HEK293T (cell line): ENCODE data around the gene TDRKH.

ENCODE experiments used
- CTCF ChIA-PET: fragments of 350-600 bp; formaldehyde crosslinking; extraction: SDS; loops from one replicate; lab custom pipeline; 2021; ENCODE audit warnings: antibody characterized with exemption, inconsistent platforms; lab: Yijun Ruan, JAX
- POLR2A ChIA-PET: fragments of 350-600 bp; formaldehyde crosslinking; extraction: SDS; loops from one replicate; lab custom pipeline; 2020; ENCODE audit warnings: antibody characterized with exemption, inconsistent platforms; lab: Yijun Ruan, JAX
- DNase-seq: peaks from one replicate; pipeline ENCODE4 v3.0.0; 2012; ENCODE audit warnings: mixed read lengths; ENCODE audit errors: extremely low spot score
- ARNT ChIP-seq: fragments of 450-650 bp; IDR thresholded peaks from 2 replicates; pipeline ENCODE4 v1.6.1; 2017; ENCODE audit warnings: mild to moderate bottlenecking
- BHLHE40 ChIP-seq: fragments of 450-650 bp; IDR thresholded peaks from 2 replicates; pipeline ENCODE4 v1.6.1; 2016; ENCODE audit warnings: mild to moderate bottlenecking, moderate library complexity, borderline replicate concordance
- CTBP1 ChIP-seq: fragments of 450-650 bp; IDR thresholded peaks from 2 replicates; pipeline ENCODE4 v1.6.1; 2016; ENCODE audit warnings: borderline replicate concordance
- ELF4 ChIP-seq: fragments of 450-650 bp; IDR thresholded peaks from 2 replicates; pipeline ENCODE4 v1.6.1; 2017; ENCODE audit warnings: antibody characterized with exemption
- FOXA1 ChIP-seq: fragments of 450-650 bp; IDR thresholded peaks from 2 replicates; pipeline ENCODE4 v1.6.1; 2016; ENCODE audit warnings: mild to moderate bottlenecking
- FOXK2 ChIP-seq: fragments of 450-650 bp; IDR thresholded peaks from 2 replicates; pipeline ENCODE4 v1.6.1; 2016; ENCODE audit warnings: mild to moderate bottlenecking
- FOXM1 ChIP-seq: fragments of 450-650 bp; IDR thresholded peaks from 2 replicates; pipeline ENCODE4 v1.6.1; 2017; ENCODE audit warnings: mild to moderate bottlenecking, borderline replicate concordance
- HDGF ChIP-seq: fragments of 450-650 bp; IDR thresholded peaks from 2 replicates; pipeline ENCODE4 v1.6.1; 2017; ENCODE audit warnings: antibody characterized with exemption, borderline replicate concordance
- L3MBTL2 ChIP-seq: fragments of 450-650 bp; conservative IDR thresholded peaks from 2 replicates; pipeline ENCODE4 v1.6.1; 2016; ENCODE audit warnings: mild to moderate bottlenecking
- LEF1 ChIP-seq: fragments of 450-650 bp; IDR thresholded peaks from 2 replicates; pipeline ENCODE4 v1.6.1; 2017; ENCODE audit warnings: mild to moderate bottlenecking, borderline replicate concordance
- NFRKB ChIP-seq: fragments of 450-650 bp; IDR thresholded peaks from 2 replicates; pipeline ENCODE4 v1.6.1; 2016; ENCODE audit warnings: mild to moderate bottlenecking, moderate library complexity
- PKNOX1 ChIP-seq: fragments of 450-650 bp; IDR thresholded peaks from 2 replicates; pipeline ENCODE4 v1.6.1; 2016
- SP1 ChIP-seq: fragments of 450-650 bp; IDR thresholded peaks from 2 replicates; pipeline ENCODE4 v1.6.1; 2017
- SUZ12 ChIP-seq: fragments of 450-650 bp; IDR thresholded peaks from 2 replicates; pipeline ENCODE4 v1.6.1; 2016; ENCODE audit warnings: mild to moderate bottlenecking
- TARDBP ChIP-seq: fragments of 450-650 bp; IDR thresholded peaks from 2 replicates; pipeline ENCODE4 v1.6.1; 2016
- ZNF384 ChIP-seq: fragments of 450-650 bp; IDR thresholded peaks from 2 replicates; pipeline ENCODE4 v1.6.1; 2016

Gene TDRKH

DNA sequence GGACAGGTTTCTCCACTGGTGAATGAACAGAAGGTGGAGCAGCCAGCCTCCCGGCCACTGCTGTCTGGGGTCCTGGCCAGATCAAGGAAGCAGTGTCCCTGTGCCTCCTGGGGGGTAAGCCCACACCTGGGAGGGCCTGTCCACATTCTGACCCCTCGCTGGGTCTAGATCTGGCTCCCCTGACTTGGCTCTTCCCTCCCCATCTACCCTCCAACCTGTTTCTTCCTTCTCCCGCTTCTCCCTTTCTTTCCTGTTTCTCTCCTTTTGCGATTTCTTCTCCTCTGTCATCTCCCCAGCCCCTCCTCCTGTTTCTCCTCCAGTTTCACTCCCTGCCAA is 40.9 kb upstream of the TDRKH start:
- no peak for DNase-seq
- POLR2A ChIA-PET = no interaction called here
- CTCF ChIA-PET = no interaction called here
- no peak for TF ChIP-seq ZNF384
- TF ChIP-seq ARNT = no peak
- TF ChIP-seq FOXM1 = no peak
- TF ChIP-seq L3MBTL2 = no peak
- TF ChIP-seq CTBP1 = no peak
- no peak for TF ChIP-seq PKNOX1
- no peak for TF ChIP-seq HDGF
- no peak for TF ChIP-seq LEF1
- TF ChIP-seq FOXA1 = no peak
- no peak for TF ChIP-seq ELF4
- TF ChIP-seq SP1 = no peak
- TF ChIP-seq TARDBP = no peak
- no peak for TF ChIP-seq SUZ12
- TF ChIP-seq NFRKB = no peak
- no peak for TF ChIP-seq BHLHE40
- no peak for TF ChIP-seq FOXK2

DNA sequence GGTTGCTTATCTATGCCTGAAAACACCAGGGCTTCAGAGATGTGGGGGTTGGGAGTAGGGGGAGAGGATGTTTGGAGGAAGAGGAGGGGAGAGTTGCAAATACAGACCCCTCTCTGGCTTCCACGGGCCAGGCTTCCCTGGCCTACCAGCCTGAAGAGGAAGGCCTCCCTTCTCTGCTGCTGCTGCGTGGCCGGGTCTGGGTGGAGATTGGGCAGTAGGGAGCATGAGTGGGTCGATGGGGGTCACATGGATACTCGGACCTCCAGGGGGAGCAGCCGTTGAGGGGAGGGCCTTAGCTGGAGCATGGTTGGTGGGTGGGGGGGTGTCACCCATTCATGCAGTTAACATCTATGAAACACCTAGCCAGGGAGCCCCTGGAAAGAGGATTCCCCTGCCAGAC is 39.8 kb upstream of the TDRKH start:
- ChIA-PET POLR2A (no interaction called here), CTCF (interaction anchor here (0.7 kb wide), 1 partner anchor 233 kb away, joined by 3 read pairs; no protein-coding TSS in a partner anchor)
- no peak for DNase-seq
- TF ChIP-seq FOXM1 (no peak), ZNF384 (no peak), SUZ12 (no peak), NFRKB (no peak), HDGF (no peak), LEF1 (no peak)

DNA sequence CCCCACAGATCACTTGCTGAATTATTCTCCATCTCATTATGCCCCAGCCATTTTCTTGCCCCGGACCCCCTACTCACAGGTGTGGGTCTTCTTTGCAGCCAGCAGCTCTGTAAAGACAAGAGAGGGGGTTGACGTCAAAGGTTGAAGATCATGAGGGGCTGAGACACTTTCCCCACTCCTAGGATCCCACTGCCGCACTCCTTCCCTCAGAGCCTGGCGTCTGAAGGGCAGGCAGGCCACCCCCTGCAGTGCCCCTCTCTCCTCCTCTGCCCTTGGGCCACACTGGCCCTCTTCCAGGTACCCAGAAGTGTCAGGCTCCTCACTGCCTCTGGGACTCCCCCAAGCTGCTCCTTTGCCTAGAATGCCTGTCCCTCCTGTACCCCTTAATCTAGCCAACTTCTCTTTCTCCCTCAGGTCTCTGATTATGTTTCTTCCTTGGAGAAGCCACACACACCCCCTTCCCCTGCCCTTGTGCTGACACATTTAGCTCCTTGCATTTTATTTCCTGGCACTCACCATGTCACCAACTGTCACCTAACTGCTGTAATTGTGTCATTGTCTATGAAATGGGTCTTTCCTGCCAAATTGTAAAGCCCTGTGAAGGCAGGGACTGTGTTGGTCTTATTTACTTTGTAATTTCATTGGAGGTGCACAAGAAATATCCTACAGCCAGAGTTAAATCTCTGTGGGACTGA is 39.2 kb upstream of the TDRKH start:
- CTCF ChIA-PET = interaction anchor here (0.7 to 1.5 kb wide), 2 partner anchors 18 to 232 kb away, joined by 3 read pairs; no protein-coding TSS in a partner anchor
- TF ChIP-seq FOXA1 = no peak
- no peak for TF ChIP-seq PKNOX1
- no peak for TF ChIP-seq SUZ12
- TF ChIP-seq NFRKB = no peak
- TF ChIP-seq CTBP1 = no peak
- no peak for TF ChIP-seq FOXK2
- TF ChIP-seq ARNT = no peak
- TF ChIP-seq FOXM1 = no peak
- no peak for TF ChIP-seq HDGF
- TF ChIP-seq L3MBTL2 = no peak
- no peak for TF ChIP-seq LEF1
- no peak for TF ChIP-seq ZNF384
- TF ChIP-seq TARDBP = no peak
- no peak for TF ChIP-seq SP1
- no peak for TF ChIP-seq ELF4
- no peak for TF ChIP-seq BHLHE40
- no peak for DNase-seq
- POLR2A ChIA-PET = no interaction called here

GRCh38 chr1:151828921-151829320 is 38.6 kb upstream of the TDRKH start:
- ChIA-PET CTCF (interaction anchor here (1.5 kb wide), 1 partner anchor 17 kb away, joined by 3 read pairs; no protein-coding TSS in a partner anchor), POLR2A (no interaction called here)
- TF ChIP-seq ARNT = no peak
- no peak for TF ChIP-seq PKNOX1
- no peak for TF ChIP-seq BHLHE40
- TF ChIP-seq HDGF = no peak
- TF ChIP-seq SP1 = no peak
- no peak for TF ChIP-seq FOXA1
- no peak for TF ChIP-seq SUZ12
- TF ChIP-seq ZNF384 = no peak
- TF ChIP-seq FOXK2 = no peak
- no peak for TF ChIP-seq NFRKB
- no peak for TF ChIP-seq L3MBTL2
- TF ChIP-seq CTBP1 = no peak
- TF ChIP-seq TARDBP = no peak
- no peak for TF ChIP-seq ELF4
- no peak for TF ChIP-seq FOXM1
- no peak for TF ChIP-seq LEF1
- no peak for DNase-seq

DNA sequence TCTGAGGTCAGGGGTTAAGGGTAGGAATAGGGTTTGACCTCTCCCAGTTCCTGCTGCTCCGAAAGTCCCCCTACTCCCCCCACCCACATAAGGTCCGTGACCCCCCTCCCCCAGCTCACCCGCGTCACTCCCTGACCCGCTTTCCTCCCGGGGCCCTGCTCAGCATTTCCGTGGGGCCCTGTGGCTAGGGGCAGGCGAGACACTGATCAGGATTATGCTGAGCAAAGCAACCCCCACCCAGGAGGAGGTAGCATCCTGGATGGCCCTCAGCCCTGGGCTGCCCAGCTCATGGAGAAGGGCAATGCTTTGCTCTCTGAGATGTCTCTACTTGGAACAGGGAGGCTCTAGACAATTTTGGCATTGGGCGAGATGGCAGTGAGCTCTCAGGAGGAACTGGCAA is 37.6 kb upstream of the TDRKH start:
- ChIA-PET POLR2A (no interaction called here), CTCF (interaction anchor here (1.2 kb wide), 1 partner anchor 9 kb away, joined by 5 read pairs; no protein-coding TSS in a partner anchor)
- TF ChIP-seq ZNF384 (no peak), HDGF (no peak), FOXM1 (no peak), NFRKB (no peak), BHLHE40 (no peak), SUZ12 (no peak)
- no peak for DNase-seq
